LNCAP (cell line): Measurements from ENCODE around the gene SPATA17.

Experiments used
- TF ChIP-seq, protein P1 (sequence below): fragments of 450-650 bp; IDR thresholded peaks from 2 replicates; pipeline ENCODE4 v1.5.1; 2017; ENCODE audit warnings: mild to moderate bottlenecking

SPATA17 gene

DNA sequence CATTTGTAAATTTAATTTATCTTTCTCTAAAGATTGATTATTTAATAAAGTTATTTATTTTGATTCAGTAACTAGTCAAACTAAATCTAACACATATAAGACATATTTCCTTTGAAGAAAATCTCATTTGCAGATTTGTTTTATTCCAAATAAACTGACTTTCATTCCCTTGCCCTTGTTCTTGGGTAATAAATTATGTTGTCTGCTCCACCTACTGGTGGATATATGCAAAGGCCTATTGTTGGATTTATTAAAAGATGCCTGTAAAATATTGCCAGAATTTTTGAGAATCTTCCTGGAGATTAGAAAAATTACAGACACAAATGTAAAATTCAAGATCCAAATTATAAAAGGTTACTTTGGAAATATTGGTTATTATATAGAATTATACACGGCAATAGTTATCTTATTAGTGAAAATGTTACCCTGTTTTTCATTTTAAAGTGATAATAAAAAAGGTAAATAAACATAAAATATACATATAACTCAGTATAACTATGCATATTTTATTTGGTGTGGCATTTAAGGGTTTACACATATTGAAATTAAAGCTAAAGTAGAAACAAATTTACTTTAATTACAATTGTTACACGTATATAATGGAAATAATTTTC, 116.1 kb downstream of the SPATA17 start:
- TF ChIP-seq, protein P1, sequence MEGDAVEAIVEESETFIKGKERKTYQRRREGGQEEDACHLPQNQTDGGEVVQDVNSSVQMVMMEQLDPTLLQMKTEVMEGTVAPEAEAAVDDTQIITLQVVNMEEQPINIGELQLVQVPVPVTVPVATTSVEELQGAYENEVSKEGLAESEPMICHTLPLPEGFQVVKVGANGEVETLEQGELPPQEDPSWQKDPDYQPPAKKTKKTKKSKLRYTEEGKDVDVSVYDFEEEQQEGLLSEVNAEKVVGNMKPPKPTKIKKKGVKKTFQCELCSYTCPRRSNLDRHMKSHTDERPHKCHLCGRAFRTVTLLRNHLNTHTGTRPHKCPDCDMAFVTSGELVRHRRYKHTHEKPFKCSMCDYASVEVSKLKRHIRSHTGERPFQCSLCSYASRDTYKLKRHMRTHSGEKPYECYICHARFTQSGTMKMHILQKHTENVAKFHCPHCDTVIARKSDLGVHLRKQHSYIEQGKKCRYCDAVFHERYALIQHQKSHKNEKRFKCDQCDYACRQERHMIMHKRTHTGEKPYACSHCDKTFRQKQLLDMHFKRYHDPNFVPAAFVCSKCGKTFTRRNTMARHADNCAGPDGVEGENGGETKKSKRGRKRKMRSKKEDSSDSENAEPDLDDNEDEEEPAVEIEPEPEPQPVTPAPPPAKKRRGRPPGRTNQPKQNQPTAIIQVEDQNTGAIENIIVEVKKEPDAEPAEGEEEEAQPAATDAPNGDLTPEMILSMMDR = peak; percentile 94

DNA sequence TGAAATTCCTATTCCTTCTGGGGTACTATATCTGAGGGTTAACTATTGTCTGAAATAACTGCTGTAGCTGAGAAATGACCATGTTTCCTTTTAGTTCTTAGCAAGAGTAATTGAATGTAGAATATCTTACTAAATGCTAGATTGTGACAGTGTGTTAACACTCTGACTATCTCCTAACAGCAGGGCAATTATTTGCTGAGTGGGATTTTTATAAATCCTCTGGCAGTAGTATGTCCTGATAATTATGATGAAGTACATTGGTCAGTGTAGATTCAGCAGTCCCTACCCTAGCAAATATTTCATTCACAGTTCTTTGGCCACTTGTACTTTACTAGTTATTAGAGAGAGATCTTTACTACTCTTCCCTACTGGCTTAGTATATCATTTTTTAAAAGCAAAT, 138.6 kb downstream of the SPATA17 start:
- TF ChIP-seq, protein P1 = no peak

DNA sequence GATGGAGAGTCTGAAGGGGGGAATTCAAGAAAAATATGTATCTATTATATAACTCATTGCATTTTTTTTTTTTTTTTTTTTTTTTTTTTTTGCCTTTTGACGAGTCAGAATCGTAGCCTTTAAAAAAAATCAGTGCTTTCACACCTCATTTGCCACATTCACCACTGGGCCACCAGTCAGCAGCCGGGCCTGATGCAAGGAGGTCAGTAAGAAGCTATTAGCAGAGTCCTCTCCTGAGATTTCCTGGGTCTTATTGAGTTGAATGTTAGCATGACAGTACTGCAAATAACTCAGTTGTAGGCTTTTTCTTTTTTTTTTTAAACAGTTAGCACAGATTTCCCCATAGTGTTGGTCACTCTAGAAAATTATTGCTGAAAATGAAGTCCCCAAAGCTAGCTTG, 139.8 kb downstream of the SPATA17 start:
- TF ChIP-seq, protein P1 = no peak

DNA sequence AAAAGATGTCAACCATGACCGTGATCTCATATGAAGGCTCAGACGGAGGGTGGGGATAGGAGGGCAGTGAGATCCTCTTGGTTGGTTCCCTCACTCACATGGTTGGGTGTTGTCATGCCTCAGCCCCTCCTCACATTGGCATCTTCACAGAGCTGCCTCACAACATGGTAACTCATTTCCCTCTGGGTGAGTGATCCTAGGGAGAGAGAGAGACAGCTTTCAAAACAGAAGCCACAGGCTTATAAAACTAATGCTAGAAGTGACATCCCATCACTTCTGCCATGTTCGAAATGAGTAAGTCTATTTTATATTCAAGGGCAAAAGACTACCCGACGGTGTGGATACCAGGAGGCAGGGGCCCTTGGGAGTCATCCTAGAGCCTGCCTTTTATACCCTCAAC, 145.5 kb downstream of the SPATA17 start:
- TF ChIP-seq, protein P1 = no peak

DNA sequence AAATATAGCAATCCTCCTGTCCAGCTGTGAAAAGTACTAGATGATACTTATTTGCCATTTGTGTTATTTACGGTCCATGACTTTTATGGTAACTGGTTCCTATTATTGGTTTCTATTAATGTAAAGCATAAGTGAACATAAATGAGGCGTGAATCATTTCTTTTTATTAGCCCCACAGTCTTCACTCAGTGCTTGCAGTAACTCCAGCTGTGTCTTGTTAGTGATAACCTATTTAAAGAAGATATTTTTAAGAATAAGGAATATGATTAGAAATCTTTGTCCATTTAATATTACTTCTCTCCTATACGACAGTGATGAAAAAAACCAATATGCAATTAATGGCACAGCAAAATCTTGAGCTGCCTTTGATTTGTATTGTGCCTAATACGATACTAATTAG, 149.9 kb downstream of the SPATA17 start:
- TF ChIP-seq, protein P1 = no peak

DNA sequence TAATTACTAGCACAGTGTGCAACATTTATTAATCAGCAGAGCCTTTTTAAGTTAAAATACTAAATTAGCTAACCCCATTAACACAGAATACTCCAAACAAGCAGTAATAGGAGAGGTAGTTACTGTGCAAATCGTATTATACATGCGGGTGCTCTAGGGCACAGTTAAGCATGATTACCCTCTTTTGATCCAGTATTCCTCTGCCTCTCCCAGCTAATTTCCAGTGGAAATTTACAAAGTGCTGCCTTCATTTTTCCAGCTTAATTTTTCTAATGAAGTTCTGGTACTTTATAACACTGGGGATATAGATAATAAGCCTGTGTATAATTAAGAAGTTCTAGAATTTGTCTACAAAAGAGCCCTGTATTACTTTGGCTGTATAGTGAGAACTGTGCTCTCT, 159.9 kb downstream of the SPATA17 start:
- TF ChIP-seq, protein P1 = no peak

DNA sequence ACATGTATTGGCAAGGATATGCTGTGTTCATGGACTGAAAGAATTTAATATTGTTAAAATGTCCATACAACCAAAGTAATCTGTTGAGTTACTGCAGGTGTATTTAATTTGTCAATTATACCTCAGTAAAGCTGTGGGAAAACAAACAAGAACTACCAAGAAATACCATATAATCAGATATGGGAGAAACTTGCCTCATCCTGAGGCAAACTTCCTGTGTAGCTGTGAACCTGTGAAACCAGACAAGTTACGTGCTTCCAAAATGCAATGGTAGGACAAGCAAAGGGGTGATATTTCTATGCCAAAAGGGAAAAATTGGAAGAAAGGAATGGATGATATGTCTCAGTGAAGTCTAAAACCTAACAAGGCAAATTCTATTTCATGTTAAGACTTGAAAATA, 174.6 kb downstream of the SPATA17 start:
- TF ChIP-seq, protein P1 = no peak

DNA sequence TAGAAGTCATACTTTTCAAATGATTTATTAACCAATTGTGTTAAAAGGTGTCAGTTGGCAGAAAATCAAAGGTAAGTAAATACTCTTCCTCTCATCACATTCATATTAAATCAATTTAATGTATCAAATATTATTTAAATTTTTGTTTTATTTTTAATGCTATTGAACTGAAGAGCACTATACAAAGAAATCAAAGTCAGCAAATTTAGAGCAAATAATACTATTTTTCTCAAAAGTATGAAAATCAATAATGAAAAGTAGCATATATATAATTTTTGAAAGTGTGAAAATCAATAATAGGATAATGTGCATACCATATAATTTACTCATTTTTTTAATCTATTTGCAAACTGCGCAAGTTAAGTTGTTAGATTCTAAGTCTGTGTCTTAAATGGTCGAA, 181.0 kb downstream of the SPATA17 start:
- TF ChIP-seq, protein P1 = no peak
